WTC11 (cell line): ENCODE results near the gene ZNF821.

ENCODE experiments used
- ARID4B ChIP-seq: sonication (generic); formaldehyde crosslinking; IDR thresholded peaks from 2 replicates; pipeline ENCODE4 v1.8.0; 2023; ENCODE audit warnings: missing genetic modification reagents, mild to moderate bottlenecking, borderline replicate concordance
- CTCF ChIP-seq: fragments of 200-600 bp; IDR thresholded peaks from 2 replicates; pipeline ENCODE4 v1.8.0; 2022; ENCODE audit warnings: antibody characterized with exemption
- E2F4 ChIP-seq: sonication (generic); formaldehyde crosslinking; IDR thresholded peaks from 2 replicates; pipeline ENCODE4 v1.8.1; 2022; ENCODE audit warnings: low read depth, mild to moderate bottlenecking, moderate library complexity, missing genetic modification reagents, borderline replicate concordance
- USF2 ChIP-seq: sonication (generic); formaldehyde crosslinking; IDR thresholded peaks from 2 replicates; pipeline ENCODE4 v1.8.1; 2023; ENCODE audit warnings: mild to moderate bottlenecking, missing genetic modification reagents, moderate library complexity
- ZNF425 ChIP-seq: fragments of 250-450 bp; sonication (Bioruptor Pico); conservative IDR thresholded peaks from 2 replicates; pipeline ENCODE4 v1.9.0; 2021; ENCODE audit warnings: mild to moderate bottlenecking

GRCh38 chr16:71930013-71930563, 46.1 kb upstream of the ZNF821 start:
- TF ChIP-seq CTCF (no peak), ARID4B (no peak), E2F4 (CRISPR knock-in tag) (no peak), USF2 (no peak), ZNF425 (no peak)
